Adipose tissue (tissue), 3 donors: Measurements from ENCODE around the gene ARMC2. TPM values are rescaled to one million over a fixed set of nuclear protein-coding genes. Genes with fewer than 3 reads are reported as not detected.
"Not testable (repeated sequence)": the region's sequence is repeated elsewhere in the genome, so short reads cannot be mapped to it uniquely, and the experiment has no call there.

Experiments used
- H3K27ac ChIP-seq: one replicate; pipeline ENCODE4 v1.5.1; 2013; ENCODE audit warnings: low read depth, low read length
- WGBS, 3 donors: extraction: QIAGEN DNeasy Blood & Tissue Kit; methylation state at CpG; one replicate each; pipeline ENCODE4 v1.1.7; 2013; 5-methylcytosine and 5-hydroxymethylcytosine counted together
- polyA plus RNA-seq, 3 donors: library from polyadenylated mRNA; stranded (reverse); fragments of 200-250 nt; gene quantifications; one replicate each; pipeline ENCODE4 v1.2.3, GENCODE V29; 2013
- donor health status: healthy with polysubstance abuse.
- donor health status: Bipolar disorder and iron deficiency.
- donor health status: healthy.

The ARMC2 gene
- polyA plus RNA-seq, 3 donors = 0.85 to 9.0 (median 2.8) TPM

DNA sequence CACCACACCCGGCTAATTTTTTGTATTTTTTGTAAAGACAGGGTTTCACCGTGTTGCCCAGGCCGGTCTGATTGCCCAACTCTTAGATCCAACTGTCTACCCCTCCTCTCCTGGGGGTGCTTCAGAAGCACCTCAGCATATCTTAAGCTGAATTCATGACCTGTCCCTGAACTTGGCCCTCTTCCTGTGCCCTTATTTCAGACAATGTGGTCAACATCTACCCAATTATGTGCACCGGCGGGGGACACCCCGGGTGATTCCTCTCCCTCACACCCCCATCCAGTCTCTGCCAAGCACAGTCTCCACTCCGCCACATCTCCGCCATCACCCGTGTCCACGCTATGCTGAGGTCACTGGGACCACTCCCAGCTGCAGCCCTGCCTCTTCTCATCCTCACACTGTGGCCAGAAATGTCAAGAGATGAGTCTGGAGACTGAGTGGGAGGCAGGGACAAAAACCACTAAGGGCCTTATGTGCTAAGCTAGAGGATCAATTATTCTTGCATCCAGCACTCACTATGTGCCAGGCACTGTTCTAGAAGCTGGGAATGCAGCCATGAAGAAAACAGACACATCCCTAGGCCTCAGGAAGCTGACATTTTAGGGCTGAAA, 111.9 kb downstream of the ARMC2 start:
- 59 to 85% (median 64%) methylated on average over 10 of the region's 10 CpGs for WGBS, 3 donors
- no peak overlapping the region for H3K27ac ChIP-seq

DNA sequence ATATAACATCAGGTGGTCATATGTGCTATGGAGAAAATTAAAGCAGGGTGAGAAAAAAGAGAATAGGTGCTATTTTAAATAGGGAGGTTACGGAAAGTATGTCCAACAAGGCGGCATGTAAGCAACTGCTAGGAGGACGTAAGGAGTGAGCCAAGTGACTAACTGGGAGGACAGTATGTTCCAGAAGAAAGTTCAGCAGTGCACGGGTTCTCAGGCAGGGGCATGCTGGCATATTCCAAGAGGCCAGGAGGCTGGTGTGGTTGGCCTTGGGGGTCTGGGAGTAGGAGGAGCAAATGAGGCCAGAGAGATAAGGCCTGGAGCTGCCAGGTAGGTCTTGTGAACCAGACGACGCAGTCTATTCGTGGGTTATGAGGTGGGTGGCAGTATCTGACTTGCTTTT, 112.4 kb downstream of the ARMC2 start:
- 81 to 90% (median 82%) methylated on average over 7 of the region's 7 CpGs for WGBS, 3 donors

DNA sequence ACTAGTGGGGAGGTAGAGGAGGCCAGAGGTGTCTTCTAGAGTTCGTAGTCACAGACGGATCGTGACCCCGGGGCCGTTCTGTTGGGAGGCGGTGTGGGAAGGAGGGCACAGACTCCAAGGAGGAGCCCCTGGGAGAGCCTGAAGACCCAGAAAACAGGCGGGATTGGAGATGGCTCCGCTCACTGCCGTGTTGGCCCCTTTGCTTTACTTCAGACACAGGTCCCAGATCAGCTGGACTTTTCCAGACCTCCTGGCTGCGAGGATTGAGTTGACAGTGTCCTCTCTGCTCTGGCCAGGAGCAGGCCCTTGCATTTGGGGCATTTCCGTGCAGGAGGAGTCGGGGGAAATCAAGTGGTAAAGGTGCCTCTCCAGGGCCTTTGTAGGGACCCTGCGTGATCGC, 112.9 kb downstream of the ARMC2 start:
- H3K27ac ChIP-seq = no peak overlapping the region
- 92 to 98% (median 98%) methylated on average over 14 of the region's 14 CpGs for WGBS, 3 donors

More for the DNA sequence above, 112.4 kb downstream of the ARMC2 start:
- H3K27ac ChIP-seq = no peak overlapping the region

DNA sequence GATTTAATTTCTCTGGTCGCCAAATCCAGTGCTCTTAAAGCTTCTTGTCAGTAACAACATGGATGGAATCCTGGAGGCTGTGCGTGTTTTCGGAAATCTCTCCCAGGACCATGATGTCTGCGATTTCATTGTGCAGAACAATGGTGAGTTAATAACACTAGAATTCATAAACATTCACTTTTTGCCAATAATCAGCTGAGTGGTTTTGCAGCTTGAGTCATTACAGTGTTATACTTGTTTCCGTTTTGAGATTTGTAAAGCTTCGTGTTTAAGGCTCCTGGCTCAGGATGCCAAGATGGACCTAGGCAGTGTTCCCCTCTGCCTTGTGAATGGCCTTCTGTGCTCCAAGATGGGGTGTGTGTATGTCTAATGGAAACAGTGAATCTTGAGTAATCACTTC, 113.8 kb downstream of the ARMC2 start:
- 70 to 87% (median 72%) methylated on average over 6 of the region's 6 CpGs for WGBS, 3 donors
- H3K27ac ChIP-seq = no peak overlapping the region

DNA sequence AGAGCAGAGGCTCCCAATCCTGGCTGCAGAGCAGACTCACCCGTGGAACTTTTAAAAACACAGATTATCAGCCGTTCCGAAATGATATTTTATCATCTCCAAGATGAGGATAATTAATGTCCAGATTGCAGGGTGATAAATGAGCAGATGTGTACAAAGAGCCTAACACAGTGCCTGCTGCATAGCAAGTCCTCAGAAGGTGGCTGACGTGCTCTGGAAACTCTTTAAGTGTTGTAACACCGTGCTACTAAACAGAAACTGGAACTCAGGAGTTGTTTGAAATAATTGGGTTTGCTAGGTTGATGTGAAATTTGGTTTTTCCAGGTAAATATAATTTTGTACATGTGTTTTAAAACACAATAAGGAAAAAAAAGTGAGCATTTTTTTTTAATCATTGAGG, 118.0 kb downstream of the ARMC2 start:
- 81 to 89% (median 85%) methylated on average over 5 of the region's 5 CpGs for WGBS, 3 donors
- H3K27ac ChIP-seq = no peak overlapping the region

DNA sequence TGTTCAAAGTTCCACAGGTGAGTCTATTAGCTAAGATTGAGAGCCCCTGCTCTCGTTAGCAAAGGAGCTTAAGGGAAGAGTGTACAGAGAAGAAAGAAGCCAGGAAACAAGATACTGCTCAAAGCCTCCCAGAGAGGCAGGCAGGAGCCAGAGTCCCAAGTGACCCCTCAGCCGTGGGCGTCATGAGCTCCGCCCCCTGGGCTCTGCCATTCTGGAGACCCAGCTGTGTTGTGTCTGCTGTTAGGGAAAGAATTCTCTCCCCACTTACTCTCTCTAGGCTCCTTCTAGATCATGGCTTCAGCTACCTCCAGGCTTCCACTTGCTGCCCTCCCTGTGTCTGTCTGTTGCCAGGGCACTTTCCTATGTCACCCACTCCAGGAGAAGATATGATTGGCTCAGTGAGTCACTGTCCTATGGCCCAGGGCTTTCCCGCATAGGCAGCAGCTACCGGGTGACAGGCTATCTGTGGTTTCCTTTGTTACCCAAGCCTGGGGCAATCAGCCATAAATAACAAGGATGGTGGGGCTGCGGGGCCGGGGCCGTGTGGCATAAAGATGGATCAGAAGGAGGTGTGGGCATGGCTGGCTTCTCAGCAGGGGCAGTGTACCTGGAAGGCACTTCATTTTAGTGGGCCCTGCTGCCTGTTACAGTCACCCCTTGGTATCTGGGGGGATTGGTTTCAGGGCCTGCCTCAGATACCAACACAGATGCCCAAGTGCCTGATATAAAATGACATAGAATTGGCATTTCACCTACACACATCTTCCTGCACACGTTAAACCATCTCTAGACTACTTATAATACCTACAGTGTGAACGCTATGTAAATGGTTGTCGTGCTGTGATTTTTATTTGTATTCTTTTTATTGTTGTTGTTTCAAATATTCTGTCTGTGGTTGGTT, 118.9 kb downstream of the ARMC2 start:
- 48 to 81% (median 51%) methylated on average over 12 of the region's 12 CpGs for WGBS, 3 donors
- no peak overlapping the region for H3K27ac ChIP-seq

DNA sequence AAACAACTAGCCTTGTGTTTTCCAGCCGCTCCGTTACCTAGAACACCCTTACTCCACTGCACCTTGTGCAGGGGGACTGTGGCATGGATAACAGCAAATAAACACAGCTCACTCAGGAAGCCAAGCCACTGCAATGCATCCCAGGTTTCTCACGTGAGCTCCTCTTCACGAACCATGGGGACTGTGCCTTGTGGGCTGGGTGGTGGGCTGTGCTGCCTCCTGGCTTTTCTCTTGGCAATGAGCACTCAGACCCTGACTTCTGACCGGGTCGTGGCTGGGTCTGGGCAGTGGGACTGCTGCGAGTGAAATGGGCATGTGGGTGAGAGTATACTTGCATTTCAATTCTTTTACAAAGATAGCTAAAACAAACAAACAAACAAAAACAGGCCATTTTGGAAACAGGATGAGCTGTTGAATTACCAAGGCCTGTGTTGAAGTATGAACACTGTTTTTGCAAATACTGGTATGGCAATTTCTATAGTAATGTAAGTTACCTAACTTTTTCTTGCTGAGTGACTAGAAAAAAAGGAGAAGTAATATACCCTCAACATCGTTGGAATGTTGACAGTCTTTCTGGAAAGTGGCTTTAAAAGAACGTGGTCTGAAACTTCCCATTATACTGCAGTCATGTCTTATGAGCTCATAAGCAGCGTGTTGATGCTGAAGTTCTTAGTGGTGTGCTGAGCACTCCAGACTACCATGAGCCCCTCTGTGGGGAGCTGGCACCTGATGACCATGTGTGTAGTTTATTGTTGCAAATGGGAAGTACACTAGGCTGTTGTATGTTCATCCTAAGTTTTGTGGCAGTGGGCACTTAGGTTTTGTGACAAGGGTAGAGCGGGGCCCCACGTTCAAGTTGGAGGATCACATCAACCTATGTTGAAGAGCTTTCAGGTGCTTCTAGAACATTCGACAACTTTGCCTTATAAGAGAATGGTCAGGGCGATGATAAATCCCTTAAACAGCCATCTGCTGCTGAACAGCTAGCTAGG, 120.4 kb downstream of the ARMC2 start:
- no peak overlapping the region for H3K27ac ChIP-seq
- 70 to 87% (median 79%) methylated on average over 14 of the region's 14 CpGs for WGBS, 3 donors

DNA sequence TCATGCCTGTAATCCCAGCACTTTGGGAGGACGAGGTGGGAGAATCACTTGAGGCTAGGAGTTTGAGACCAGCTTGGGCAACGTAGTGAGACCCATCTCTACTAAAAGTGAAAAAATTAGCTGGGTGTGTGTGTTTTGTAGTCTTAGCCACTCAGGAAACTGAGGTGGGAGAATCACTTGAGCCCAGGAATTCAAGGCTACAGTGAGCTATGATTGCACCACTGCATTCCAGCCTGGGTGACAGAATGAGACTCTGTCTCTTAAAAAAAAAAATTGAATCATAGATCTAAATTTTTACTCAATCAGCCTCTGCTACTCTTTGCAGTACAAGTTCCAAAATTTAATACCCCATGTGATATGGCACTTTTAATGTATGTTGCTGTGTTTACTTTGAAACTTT, 121.6 kb downstream of the ARMC2 start:
- WGBS, 3 donors = 87 to 89% (median 88%) methylated on average over 2 of the region's 2 CpGs
- no peak overlapping the region for H3K27ac ChIP-seq

DNA sequence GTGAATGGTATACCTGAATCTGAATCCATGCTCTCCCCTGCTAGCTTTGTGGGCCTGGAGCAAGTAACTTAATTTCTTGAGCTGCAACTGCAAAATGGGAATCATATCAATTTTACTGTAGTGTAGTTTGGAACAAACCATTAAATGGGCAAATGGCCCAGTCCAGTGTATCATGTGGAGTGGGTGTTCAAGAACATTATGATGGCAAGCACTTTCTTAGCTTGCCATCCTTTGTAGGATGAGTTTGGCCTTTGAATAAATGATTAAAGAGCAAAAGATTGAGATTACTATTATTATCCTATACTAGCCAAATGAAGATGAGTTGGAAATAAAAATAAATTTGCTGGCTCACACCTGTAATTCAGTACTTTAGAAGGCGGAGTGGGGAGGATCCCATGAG, 126.0 kb downstream of the ARMC2 start:
- H3K27ac ChIP-seq = no peak overlapping the region
- 96 to 100% (median 98%) methylated on average over 1 of the region's 1 CpG for WGBS, 3 donors

DNA sequence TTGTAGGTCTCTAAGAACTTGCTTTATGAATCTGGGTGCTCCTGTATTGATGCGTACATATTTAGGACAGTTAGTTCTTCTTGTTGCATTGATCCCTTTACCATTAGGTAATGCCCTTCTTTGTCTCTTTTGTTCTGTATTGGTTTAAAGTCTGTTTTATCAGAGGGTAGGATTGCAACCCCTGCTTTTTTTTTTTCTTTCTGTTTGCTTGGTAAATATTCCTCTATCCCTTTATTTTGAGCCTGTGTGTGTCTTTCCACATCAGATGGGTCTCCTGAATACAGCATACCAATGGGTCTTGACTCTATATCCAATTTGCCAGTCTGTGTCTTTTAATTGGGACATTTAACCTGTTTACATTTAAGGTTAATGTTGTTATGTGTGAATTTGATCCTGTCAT, 130.4 kb downstream of the ARMC2 start:
- H3K27ac ChIP-seq = not testable (repeated sequence)
- 96 to 100% (median 96%) methylated on average over 1 of the region's 1 CpG for WGBS, 3 donors

DNA sequence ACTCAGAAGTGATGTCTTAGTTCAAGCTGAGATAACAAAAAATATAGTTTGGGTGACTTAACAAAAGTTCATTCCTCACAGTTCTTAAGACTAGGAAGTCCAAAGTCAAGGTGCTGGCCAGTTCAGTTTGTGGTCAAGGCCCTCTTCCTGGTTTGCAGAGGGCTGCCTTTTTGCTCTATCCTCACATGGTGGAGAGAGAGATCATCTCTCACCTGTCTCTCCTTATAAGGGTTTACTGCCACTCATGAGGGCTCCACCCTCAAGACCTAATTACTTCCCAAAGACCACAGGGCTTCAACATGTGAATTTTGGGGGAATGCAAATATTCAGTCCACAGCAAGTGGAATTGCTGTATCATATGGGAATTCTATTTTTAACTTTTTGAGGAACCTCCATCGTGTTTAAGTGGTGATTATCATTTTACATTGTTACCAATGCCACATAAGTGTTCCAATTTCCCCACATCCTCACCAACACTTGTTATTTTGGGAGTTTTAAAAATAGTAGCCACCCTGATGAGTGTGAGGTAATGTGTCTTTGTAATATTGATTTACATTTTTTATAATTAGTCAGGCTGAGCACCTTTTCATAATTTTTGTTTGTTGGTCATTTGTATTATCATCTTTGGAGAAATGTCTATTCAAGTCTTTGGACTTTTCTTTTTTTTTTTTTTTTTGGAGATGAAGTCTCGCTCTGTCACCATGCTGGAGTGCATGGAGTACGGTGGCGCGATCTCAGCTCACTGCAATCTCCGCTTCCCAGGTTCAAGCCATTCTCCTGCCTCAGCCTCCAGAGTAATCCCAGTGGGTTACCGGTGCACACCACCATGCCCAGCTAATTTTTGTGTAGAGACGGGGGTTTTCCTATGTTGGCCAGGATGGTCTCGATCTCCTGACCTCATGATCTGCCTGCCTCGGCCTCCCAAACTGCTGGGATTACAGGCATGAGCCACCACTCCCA, 134.2 kb downstream of the ARMC2 start:
- 85 to 95% (median 86%) methylated on average over 10 of the region's 10 CpGs for WGBS, 3 donors
- H3K27ac ChIP-seq = no peak overlapping the region

DNA sequence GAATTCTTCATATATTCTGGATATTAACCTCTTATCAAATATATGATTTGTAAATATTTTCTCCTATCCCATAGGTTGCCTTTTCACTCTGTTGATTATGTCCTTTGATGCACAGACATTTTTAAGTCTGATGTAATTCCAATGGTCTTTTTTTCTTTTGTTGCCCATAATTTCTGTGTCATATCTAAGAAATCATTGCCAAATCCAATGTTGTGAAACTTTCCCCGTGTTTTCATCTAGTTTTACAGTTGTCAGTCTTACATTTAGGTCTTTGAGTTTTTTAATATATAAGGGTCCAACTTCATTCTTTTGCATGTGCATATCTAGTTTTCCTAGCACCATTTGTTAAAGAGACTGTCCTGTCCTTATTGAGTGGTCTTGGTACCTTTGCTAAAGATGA, 134.9 kb downstream of the ARMC2 start:
- WGBS, 3 donors = 40 to 76% (median 49%) methylated on average over 1 of the region's 1 CpG
- no peak overlapping the region for H3K27ac ChIP-seq

DNA sequence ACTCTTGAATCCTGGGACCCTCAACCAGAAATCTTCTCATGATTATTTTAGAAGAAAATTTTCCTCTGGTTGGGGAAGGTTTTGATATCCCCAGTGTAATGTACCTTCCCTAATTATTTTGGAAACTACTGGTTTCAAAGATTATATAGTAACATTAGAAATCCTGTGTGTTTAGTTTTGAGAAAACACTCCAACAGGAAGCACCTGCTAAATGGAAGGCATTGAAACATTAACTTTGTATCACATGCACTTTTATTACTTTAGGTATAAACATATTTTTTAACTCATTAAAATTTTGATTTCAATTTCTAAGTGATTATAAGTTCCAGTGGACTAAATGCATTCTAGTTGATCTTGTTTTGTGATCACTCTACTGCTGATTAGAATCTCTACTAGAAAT, 137.1 kb downstream of the ARMC2 start:
- no peak overlapping the region for H3K27ac ChIP-seq

DNA sequence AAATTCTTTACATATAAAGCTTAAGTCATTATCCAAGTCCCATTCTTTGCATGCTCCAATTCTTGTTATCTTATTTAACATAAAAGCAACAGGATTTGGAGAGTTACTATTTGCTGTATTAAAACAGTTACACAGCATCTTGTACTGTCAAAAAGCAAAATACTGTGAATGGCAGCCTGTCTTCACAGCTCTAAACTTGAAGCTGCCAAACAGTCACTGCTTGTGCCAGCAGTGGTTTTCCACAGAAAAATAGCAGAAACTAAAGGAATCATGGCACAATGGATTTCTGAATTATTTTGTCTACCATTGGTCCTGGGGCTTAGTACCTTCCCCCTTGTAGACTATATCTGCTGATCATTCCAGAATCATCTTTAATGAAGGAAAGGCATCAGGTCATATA, 138.9 kb downstream of the ARMC2 start:
- no peak overlapping the region for H3K27ac ChIP-seq

DNA sequence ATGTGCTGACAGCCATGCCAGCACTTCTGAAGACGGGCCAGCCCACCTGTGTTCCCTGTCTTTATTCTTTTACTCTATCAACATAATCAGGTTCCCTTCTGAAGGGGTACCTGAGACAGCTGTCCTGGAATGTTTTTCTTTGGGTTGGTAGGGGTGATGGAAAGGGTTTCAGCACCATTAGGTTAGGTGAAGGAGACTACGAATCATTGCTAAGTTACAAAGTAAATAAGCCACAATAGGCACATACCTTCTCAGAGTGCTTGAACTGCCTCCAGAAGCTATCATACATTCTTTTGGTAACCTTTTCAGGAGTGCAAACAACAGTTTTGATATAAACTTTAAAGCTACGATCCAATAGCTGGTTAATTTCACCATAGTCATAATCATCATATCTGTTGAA, 140.1 kb downstream of the ARMC2 start:
- H3K27ac ChIP-seq = no peak overlapping the region
- 44 to 94% (median 89%) methylated on average over 3 of the region's 3 CpGs for WGBS, 3 donors

DNA sequence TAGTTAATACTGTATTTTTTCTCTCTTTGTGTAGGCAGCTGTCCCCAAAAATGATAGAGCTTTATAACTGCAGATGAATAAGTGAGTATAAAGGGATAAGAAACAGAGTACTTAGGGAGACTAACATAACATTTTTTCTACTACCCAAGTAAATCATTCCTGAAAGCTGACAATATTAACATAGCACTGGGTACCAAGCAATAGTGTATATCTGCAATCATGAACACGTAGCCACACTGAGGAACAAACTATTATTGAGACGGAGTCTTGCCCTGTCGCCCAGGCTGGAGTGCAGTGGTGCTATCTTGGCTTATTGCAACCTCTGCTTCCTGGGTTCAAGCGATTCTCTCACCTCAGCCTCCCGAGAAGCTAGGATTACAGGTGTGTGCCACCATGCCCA, 140.5 kb downstream of the ARMC2 start:
- no peak overlapping the region for H3K27ac ChIP-seq
- 94 to 95% (median 94%) methylated on average over 5 of the region's 5 CpGs for WGBS, 3 donors

DNA sequence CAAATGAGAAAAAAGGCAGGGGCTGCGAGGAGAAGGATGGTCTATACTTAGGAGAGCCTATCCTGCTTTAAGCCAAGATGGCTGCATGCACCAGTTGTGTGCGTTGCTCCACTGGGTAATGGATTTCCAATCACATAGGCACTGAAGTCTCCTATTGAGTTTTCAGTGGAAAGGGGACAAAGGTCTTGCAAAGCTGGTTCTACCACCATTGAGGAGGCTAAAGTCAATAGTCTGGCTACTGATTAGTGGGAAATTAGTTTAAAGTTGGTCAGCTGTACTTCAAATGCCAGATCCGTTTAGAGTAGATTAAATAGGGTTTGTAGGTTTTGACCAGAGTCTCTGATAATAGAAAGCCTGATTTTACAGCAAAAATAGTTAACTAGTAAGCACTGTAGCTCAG, 141.5 kb downstream of the ARMC2 start:
- H3K27ac ChIP-seq = no peak overlapping the region
- WGBS, 3 donors = 36 to 96% (median 93%) methylated on average over 3 of the region's 3 CpGs

DNA sequence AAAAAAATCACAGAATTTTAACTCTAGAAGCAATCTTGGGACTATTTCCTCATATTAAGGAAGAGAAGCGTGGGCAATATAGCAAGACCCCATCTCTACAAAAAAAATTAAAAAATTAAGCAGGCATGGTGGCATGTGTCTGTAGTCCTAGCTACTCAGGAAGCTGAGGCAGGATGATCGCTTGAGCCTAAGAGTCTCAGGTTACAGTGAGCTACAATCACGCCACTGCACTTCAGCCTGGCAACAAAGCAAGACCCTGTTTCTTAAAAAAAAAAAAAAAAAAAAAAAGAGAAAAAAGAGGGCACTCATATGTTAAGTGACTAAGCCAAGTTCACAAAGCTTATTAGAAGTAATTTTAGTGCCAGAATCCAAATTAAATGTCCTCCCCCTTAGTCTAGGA, 145.7 kb downstream of the ARMC2 start:
- no peak overlapping the region for H3K27ac ChIP-seq
- 93 to 96% (median 95%) methylated on average over 3 of the region's 3 CpGs for WGBS, 3 donors
